SK-N-DZ (cell line): ENCODE measurements around the gene EGFR.

Experiments
- DNase-seq: peaks from one replicate; pipeline ENCODE4 v3.0.0-alpha.2; 2015; ENCODE audit warnings: low spot score

The EGFR gene

GRCh38 chr7:55124989-55125875, 106.4 kb downstream of the EGFR start:
- no peak for DNase-seq

- no peak for DNase-seq
Observed at GRCh38 chr7:55127135-55127551, 108.3 kb downstream of the EGFR start.

DNA sequence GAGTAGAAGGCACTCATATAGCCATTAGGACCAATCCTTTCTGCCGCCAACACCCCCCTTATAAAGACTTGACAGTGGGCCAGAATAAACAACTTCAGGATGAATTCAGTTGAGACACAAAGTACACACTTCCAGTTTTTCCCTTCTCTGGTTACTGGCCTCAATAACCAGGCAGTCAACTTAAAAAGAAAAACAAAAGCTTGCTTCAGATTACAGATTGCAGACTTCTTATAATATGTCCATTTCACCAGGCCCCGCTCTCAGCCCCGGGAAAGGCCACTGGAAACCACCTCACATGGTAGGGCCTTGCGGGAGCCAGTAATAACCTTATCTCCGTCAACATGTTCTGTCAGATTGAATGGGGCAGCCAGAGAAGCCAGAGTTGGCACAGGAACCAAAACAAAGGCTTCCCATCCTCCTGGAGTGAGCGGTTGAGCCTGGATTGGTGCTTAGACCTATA, 108.8 kb downstream of the EGFR start:
- no peak for DNase-seq

DNA sequence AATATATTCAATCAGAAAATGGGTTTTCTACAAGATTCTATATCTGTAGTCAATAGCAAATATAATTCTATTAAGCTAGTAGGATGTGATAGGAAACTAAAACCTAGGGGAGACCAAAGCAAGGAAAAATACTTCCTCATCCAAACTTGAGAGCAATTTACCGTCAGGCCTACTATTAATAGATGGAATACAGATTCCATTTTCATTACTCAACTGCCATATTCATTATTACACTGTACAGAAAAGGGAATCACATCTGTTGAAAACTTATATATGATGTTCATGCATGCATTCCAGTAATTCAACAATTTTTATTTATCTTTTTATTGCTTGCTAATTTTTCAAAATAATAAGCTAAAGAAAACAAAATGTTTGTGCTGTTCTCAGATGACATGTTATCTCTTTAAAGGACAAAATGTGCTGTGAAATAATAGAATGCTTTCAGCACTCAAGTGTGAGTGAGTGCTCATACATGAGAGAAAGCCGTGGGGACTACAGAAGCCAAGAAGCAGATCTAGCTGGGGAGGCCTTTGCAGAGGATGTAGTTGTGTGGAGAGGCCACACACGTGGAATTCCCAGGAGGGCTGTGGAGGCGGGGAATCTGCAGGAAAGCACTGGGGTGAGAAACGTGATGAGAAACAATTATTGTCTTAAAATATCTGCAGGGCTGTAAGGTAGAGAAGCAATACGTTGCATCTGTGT, 110.0 kb downstream of the EGFR start:
- DNase-seq, result peak; percentile 37

DNA sequence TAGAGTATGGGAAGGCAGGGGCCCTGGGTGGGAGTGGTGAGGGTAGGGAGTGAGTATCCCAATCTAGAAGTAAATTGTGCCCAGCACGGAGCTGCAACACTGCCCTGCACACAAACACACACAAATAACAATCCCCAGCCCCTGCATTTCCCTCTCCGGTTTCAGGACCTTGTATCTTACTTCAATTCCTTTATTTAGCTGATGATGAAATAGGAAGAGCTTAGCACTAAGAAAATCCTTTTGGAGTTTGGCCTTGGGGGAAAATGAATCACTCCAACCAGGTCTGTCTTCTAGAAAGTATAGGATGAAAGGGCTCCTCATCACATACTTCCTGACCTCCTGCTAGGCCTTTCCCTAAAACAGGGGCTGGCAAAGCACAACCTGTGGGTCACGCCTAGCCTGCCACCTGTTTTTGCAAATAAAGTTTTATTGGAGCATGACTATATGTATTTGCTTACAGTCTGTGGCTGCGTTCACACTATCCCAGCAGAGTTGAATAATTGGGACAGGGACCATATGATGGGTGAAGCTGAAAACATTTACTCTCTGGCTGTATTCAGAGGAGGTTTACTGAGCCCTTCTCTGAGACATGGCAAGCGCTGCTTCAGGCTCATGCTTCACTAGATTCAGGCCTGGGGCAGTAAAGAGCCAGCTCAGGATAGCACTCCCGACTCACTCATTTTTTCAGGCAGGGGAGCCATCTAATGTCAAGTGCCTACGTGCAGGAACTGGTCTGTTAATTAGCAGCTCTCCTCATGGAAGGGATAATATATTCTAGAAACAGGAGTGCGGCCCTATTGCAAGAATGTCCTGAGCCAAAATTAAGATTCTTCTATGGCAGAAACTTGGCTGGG, 111.0 kb downstream of the EGFR start:
- DNase-seq, result peak; percentile 17

DNA sequence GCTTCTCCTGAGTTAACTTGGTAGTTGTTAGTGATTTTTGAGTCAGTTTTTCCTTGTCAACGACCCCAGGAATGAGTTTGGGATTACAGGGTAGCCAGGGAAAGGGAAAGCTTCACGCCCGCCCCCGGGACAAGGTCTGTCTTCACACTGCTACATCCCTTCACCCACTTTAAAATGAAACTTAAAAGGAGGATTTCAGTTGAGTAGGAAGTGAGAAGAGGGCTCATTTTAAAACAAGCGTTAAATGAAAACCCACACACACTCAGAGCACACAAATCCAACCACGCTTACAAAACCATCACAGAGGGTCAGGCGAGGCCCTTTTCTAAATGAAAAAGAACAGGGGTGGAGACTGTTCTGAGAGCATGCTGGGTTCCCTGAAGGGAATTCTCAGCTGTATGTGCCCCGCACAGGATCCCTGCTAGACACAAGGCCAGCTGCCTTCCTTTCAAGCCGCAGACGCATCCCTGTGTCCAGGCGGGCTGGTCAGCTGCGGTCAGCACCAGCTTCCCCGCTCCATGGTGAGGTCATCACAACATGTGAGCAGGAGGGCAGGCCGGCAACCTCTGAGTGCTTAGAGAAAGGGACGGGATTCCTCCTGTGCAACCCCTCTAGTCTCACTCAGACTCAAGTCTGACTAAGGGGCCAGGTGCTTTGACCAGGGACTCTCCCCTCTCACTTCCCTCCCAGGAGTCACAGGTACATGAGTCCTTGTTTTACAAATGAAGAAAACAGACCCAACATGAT, 111.8 kb downstream of the EGFR start:
- DNase-seq, result no peak

GRCh38 chr7:55131142-55131929, 112.5 kb downstream of the EGFR start:
- no peak for DNase-seq

DNA sequence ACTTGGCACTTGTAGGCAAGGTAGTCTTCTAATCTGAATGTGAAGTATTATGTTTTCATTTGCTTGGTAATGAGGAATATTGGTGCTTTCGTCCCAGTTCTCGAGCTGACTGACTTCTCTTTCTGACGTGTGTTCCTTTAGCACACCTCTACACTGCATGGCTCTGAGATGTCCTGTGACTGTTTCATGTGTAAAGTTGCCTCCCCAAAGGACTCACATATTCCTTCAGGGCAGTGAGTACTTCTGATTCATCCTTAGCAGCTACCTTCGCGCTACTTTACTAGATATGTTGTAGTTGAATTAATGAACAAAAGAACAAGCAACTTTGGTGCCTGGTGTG, 113.7 kb downstream of the EGFR start:
- DNase-seq, result no peak

- DNase-seq, result no peak
Observed at GRCh38 chr7:55132890-55133551, 114.2 kb downstream of the EGFR start.

GRCh38 chr7:55133630-55134358, 115.0 kb downstream of the EGFR start:
- DNase-seq, result no peak

GRCh38 chr7:55134359-55134725, 115.5 kb downstream of the EGFR start:
- DNase-seq, result no peak

- DNase-seq, result no peak
Observed at GRCh38 chr7:55134786-55135185, 116.0 kb downstream of the EGFR start.

GRCh38 chr7:55135462-55135861, 116.6 kb downstream of the EGFR start:
- no peak for DNase-seq

GRCh38 chr7:55138663-55139062, 119.8 kb downstream of the EGFR start:
- DNase-seq, result no peak

DNA sequence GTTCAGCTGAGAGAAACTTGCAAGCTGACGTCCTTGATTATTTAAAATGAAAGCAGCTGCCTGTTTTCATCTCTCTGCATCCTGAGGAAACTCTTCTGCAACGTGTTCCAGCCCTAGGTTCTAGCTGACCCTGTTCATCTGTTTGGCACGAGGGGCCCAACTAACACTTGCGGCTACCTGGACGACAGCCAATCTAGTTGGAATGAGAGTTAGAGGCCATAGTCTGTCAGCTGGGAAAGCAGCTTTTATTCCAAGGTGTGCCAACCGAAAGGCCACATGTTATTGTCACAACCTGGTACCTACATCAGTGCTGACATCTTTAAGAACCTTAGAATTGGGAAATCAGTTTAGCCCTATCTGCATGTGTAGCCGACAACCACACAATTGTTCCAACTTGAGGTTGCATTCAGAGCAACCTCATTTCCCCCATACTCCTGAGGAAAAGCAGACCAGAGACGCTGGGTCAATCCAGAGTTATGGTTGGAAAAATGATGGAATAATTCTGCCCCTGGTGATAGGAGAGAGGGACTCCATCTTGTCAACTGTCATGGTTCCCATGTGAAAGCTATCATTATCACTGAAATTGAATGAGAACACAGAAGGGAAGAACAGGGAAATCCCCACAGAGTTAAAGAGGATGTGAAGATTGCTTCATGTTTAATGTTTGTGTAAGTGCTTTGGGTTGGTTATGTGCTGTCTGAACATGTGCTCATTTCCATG, 121.6 kb downstream of the EGFR start:
- DNase-seq, result no peak

DNA sequence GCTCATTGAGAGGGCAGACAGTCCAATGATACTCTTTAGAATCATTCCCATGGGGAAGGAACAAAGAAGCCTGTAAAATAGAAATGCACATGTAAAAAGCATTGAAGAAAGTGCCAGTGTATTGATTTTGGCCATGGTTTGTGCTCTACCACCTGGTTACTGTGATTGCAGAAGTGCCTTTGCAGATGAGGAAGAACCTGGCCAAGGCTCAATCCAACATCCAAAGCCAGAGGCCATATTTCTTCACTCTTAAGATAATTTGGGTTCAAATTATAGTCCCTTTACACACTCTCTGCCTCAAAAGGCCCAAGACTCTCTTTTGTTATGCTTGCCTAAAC, 122.1 kb downstream of the EGFR start:
- DNase-seq, result no peak

- DNase-seq, result no peak
Observed at GRCh38 chr7:55142919-55143600, 124.2 kb downstream of the EGFR start.
